Embryonic facial prominence (tissue), 1 donor: Measurements from ENCODE around the gene TOX4.
"Not testable (repeated sequence)": the region's sequence is repeated elsewhere in the genome, so short reads cannot be mapped to it uniquely, and the experiment has no call there.

Source experiments
- DNase-seq: peaks from one replicate; pipeline ENCODE4 v3.0.0-alpha.2; 2016; ENCODE audit errors: extremely low spot score

The TOX4 gene

DNA sequence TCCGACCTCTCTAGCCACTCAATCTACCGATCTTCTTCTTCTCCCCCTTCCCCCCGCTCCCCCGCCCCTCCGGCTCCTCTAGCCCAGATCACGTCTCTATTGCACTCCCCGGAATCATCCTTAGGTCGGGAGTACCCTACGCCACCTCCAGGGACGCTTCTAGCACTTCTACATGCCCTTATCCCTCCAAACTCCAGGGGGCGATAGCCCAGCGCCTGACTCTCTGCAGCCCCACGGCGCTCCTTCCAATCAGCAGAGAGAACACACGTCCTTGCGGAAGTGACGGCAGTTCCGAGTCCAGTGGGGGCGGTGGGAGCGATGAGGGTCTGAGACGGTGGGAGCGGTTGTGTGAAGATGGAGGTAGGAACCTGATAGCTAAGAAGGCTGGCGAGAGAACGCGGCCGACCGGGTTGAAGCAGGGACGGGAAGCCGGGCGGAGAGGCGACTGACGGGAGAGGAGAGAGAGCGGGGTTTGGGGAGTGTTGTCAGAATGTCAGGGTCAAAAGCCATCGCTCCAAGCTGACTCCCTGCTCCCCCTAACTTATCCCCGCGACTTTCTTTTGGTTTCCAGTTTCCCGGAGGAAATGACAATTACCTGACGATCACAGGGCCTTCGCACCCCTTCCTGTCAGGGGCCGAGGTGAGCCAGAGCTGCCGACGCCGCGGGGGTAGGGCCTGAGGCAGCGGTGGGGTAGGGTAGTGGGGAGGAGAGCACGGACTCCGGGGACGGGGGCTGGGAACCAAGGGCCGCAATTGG is at the start of gene TOX4, which contains the start of gene RAB2B:
Gene TOX4, plus strand, starts transcription at position 271 of the 757 bp plus-strand sequence. Its CDS starts 84 bp downstream, at position 355.
Gene RAB2B, minus strand, starts transcription at position 35 of the 757 bp plus-strand sequence. CDS start 87 bp downstream, outside the sequence.
- peak; percentile 99 for DNase-seq

- no peak for DNase-seq
Observed at GRCh38 chr14:21428930-21429329, 48.1 kb upstream of the TOX4 start.

GRCh38 chr14:21431126-21431525 is 45.9 kb upstream of the TOX4 start:
- no peak for DNase-seq

GRCh38 chr14:21436567-21437062 is 40.4 kb upstream of the TOX4 start:
- no peak for DNase-seq

- peak; percentile 98 for DNase-seq
Observed at GRCh38 chr14:21437063-21437901, 39.7 kb upstream of the TOX4 start.

- DNase-seq = no peak
Observed at GRCh38 chr14:21440859-21441258, 36.1 kb upstream of the TOX4 start.

DNA sequence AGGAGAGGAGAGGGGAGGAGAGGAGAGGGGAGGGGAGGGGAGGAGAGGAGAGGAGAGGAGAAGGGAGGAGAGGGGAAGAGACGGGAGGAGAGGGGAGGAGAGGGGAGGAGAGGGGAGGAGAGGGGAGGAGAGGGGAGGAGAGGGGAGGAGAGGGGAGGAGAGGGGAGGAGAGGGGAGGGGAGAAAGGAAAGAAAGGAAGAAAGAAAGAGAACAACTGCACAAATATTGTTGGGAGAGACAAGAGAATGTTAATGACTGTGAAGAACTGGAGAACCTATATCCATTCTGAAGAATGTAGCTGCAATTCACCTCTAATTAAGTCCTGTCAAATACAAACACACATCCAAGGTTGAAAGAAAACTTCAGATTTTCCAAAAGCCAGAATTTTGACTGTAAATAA is 34.3 kb upstream of the TOX4 start:
- not testable (repeated sequence) for DNase-seq

- no peak for DNase-seq
Observed at GRCh38 chr14:21449899-21450216, 27.1 kb upstream of the TOX4 start.

- DNase-seq = no peak
Observed at GRCh38 chr14:21454843-21455544, 22.0 kb upstream of the TOX4 start.

- DNase-seq = no peak
Observed at GRCh38 chr14:21455592-21455911, 21.4 kb upstream of the TOX4 start.

DNA sequence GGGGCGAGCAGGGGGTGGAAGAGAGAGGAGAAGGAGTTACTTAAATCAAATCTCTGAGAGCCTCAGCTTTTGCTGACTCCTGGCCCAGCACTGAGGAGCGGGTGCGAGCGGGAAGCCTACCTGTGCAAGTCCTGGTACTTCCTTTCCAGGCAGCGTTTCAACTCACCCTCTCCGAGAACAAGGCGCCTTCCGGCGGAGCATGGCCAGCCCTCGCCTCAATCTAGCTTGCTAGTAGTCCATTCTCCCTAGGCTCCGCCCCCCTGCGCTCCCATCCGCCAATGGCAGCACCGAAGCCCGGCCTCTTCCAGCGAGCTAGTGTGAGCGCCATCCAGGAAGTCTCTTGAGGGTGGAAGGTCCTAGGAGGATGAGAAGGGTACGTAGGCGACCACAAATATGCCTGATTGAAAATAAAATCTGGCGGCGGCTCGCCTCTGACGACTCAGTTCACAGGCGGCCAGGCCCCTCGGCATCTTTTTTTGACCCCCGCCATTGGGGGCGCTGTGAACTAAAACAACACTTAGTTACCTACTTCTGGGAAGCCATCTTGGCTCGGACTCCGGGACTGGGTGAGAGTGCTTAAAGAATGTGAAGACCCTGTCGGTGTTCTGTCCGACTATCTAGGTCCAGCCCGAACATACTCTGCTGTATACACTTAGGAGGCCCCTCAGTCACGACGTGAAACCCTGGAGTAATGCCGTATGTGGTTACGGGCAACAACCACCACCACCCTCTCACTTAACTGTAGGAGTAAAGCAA is 20.9 kb upstream of the TOX4 start, which contains the start of gene CHD8:
Gene CHD8, minus strand, starts transcription at position 212 of the 756 bp plus-strand sequence. CDS start 24,480 bp downstream, outside the sequence.
- peak; percentile 99 for DNase-seq

GRCh38 chr14:21467616-21468015 is 9.4 kb upstream of the TOX4 start:
- DNase-seq = no peak

DNA sequence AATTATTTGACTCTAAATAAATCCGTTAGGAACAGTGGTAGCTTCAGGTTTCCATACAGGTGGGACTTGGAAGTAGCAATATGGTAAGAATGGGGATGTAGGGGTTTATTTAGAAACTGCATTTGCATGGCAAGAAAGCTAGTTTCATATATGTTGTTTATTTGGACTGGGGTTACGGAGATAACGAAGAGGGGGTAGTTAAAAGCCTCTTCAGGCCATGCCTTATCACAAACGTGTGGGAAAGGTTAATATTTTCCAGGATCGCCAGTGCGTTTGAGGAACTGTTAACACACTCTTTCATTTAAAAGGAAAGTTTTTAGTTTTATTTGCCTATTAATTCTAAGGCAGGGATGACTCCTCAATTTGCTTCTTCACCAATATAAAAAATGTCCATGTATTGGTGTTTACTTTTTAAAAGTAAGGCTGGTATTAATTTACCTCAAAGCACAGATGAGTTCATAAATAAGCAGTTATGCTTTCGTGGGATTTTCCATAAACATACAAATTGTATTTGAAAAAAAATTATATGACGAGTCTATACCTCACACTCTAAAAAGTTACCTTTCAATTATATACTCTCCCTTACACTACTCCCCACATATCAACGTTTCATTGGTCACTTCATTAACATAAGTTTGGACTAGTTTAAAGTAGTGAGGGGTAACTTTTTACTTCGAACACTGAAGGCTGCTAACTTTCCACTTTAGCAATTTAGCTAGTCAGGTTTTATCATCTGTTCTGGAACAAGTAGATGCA is 1.1 kb upstream of the TOX4 start:
- no peak for DNase-seq

DNA sequence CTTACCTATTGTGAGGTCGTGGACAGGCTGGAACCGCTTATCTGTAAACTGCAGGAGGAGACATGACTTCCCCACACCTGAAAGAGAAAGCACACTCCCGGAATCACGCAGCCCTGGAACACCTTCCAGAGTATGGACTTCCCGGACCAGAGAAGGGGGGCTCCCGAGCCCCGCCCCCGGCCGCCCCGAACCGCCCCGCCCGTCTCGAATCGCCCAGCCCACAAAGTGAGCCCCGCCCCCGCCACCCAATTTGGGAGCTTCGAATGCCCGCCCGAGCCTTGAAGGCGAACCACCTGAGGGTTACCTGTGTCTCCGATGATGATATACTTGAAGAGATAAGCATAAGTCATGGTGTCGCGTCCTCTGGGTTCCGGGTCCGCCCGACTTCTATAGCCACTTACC is 471 bp upstream of the TOX4 start:
- DNase-seq = no peak

DNA sequence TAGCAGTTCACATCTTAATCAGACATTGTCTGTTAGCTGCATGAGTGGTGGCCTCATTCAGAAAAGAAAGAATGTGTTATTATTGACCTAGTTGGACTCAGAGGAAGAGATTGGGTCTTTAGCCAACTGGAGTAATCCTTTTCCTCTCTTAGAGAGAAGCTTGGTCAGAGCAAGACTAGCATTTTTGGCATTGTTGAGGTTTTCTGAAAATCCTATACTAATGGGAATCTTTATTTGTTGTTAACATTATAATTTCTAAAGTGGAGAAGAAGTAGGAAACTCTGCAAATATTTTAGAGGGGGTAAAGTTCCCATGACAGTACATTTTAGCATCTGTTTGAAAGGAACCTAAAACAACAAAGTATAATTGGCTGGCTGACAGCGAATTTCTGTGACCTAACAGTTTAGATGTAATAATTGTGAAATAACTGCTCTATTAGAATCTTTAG is 9.7 kb downstream of the TOX4 start:
- DNase-seq = no peak

DNA sequence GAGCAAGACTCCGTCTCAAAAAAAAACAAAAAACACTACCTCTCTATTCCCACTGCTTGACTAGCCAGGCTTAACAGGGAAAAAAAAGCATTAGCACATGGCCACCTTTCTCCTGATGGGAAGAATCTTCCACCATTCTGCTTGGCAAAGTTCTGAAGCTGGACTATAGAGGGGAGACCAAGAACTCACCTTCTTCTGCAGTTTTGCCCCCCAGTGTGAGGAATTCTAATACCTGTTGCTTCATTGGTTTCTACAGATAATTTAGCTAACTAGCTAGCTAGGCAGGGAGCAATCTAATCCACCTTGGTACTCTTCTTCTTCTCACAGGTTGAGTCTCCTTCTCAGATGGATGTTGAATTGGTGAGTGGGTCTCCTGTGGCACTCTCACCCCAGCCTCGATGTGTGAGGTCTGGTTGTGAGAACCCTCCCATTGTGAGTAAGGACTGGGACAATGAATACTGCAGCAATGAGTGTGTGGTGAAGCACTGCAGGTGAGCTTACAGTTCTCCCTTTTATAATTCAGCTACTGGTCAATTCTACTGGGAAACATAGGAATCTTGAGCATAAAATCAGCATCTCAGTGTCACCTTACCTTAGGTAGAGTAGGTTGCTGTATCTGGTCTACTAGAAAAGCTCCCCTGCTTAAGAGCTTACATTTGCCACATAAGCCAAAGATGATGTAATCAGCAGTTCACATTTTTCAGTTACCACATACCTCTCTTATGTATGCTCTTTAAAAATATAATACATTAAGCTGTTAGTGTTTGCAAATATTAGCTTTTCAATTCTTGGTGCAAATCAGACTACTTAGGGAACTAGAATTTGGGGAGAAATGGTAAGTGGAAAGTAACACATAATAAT is 18.1 kb downstream of the TOX4 start:
- no peak for DNase-seq

DNA sequence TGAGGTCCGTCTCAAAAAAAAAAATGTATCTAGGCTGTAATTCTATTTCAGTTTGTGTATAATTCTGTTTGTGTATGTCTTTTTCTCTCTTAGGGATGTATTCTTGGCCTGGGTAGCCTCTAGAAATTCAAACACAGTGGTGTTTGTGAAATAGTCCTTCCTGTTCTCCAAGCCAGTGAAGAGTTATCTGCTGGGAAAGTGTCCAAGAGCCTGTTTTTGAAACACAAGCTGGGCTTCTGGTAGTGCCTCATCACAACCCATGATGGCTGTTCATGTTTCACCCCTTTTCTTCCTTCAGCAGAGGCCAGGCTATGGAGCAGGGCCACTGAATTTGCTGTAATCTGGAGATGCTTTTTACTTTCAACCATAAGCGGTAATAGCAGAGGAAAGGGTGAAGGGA is 19.5 kb downstream of the TOX4 start:
- DNase-seq = no peak

GRCh38 chr14:21498540-21499526 is 21.8 kb downstream of the TOX4 start:
- peak; percentile 56 for DNase-seq
